ENCODE data around the gene CCDC34. TPM values are rescaled to one million over a fixed set of nuclear protein-coding genes. Genes with fewer than 3 reads are reported as not detected.
A peak's percentile ranks its signal among the peaks of the same experiment; 100 is the strongest.

Gene CCDC34
- total and polyA plus RNA-seq, 7 donors: 2.0 to 10.4 (median 4.3) TPM

GRCh38 chr11:27367881-27368280 lies 4.9 kb upstream of the CCDC34 start:
- no peak for TF ChIP-seq CTCF (IDR thresholded peaks at IDR 0.05)
- TF ChIP-seq EP300 (IDR thresholded peaks at IDR 0.05): no peak
- TF ChIP-seq POLR2AphosphoS5 (IDR thresholded peaks at IDR 0.05): no peak
- no peak for TF ChIP-seq POLR2A (IDR thresholded peaks at IDR 0.05)
- Histone ChIP-seq H3K4me1 (peaks cover 0 to 23% (median 18%) of the 10 kb centered on the region in 4 donors), H3K27ac (no peak overlapping the region), H3K4me3 (no peak overlapping the region), H3K27me3 (no peaks in the 10 kb centered on the region), H3K36me3 (peaks cover 0 to 33% (median 7%) of the 10 kb centered on the region in 4 donors), H3K9me3 (no peaks in the 10 kb centered on the region)
- WGBS, 2 donors: 87 to 94% methylated on average over 10 of the region's 10 CpGs
- intact Hi-C loops (cut with DNase I): no loop called here
- no peak for DNase-seq

- 20 to 36% methylated on average over 13 of the region's 13 CpGs for WGBS, 2 donors
- peaks cover 0 to 14% (median 4%) of the 10 kb centered on the region in 4 donors for H3K36me3 ChIP-seq
- H3K4me1 ChIP-seq: peaks cover 0 to 16% (median 13%) of the 10 kb centered on the region in 4 donors
- DNase-seq: no peak
- no peaks in the 10 kb centered on the region for H3K27me3 ChIP-seq
- no peaks in the 10 kb centered on the region for H3K9me3 ChIP-seq
- no peak for TF ChIP-seq POLR2AphosphoS5 (IDR thresholded peaks at IDR 0.05)
- no peak for TF ChIP-seq EP300 (IDR thresholded peaks at IDR 0.05)
- TF ChIP-seq CTCF (IDR thresholded peaks at IDR 0.05): no peak
- H3K4me3 ChIP-seq: peak overlapping the region; percentile 75 to 81 (median 77)
- intact Hi-C loops (cut with DNase I): loop anchor here (5.0 kb wide), 1 partner anchor 109 kb away; the partner anchor contains the start of gene LGR4
- peak overlapping the region; percentile 29 to 61 (median 48) for H3K27ac ChIP-seq
Observed at GRCh38 chr11:27363576-27364117, 632 bp upstream of the CCDC34 start.

GRCh38 chr11:27361649-27362431 lies 1.2 kb downstream of the CCDC34 start:
- H3K27me3 ChIP-seq: no peaks in the 10 kb centered on the region
- no peaks in the 10 kb centered on the region for H3K9me3 ChIP-seq
- no peak for DNase-seq
- no peaks in the 10 kb centered on the region for H3K36me3 ChIP-seq
- intact Hi-C loops (cut with DNase I): loop anchor here (5.0 kb wide), 1 partner anchor 110 kb away; the partner anchor contains the start of gene LGR4
- no peak for TF ChIP-seq POLR2AphosphoS5 (IDR thresholded peaks at IDR 0.05)
- TF ChIP-seq POLR2A (IDR thresholded peaks at IDR 0.05): no peak
- TF ChIP-seq EP300 (IDR thresholded peaks at IDR 0.05): no peak
- TF ChIP-seq CTCF (IDR thresholded peaks at IDR 0.05): no peak
- WGBS, 2 donors: 21 to 67% methylated on average over 8 of the region's 8 CpGs
- H3K27ac ChIP-seq: no peak overlapping the region
- H3K4me3 ChIP-seq: no peak overlapping the region
- H3K4me1 ChIP-seq: peaks cover 0 to 16% (median 13%) of the 10 kb centered on the region in 4 donors

- Histone ChIP-seq H3K4me1 (peaks cover 0 to 9% (median 6%) of the 10 kb centered on the region in 4 donors), H3K36me3 (no peaks in the 10 kb centered on the region), H3K27ac (no peak overlapping the region), H3K4me3 (no peak overlapping the region), H3K9me3 (no peaks in the 10 kb centered on the region), H3K27me3 (no peaks in the 10 kb centered on the region)
- no peak for DNase-seq
- TF ChIP-seq POLR2AphosphoS5 (IDR thresholded peaks at IDR 0.05): no peak
- no peak for TF ChIP-seq EP300 (IDR thresholded peaks at IDR 0.05)
- no peak for TF ChIP-seq CTCF (IDR thresholded peaks at IDR 0.05)
- TF ChIP-seq POLR2A (IDR thresholded peaks at IDR 0.05): no peak
- intact Hi-C loops (cut with DNase I): no loop called here
- 97 to 98% methylated on average over 1 of the region's 1 CpG for WGBS, 2 donors
Observed at GRCh38 chr11:27358296-27358695, 4.7 kb downstream of the CCDC34 start.
